PC-3 (cell line): ENCODE results near the gene UNC5B. TPM values are rescaled to one million over a fixed set of nuclear protein-coding genes. Genes with fewer than 3 reads are reported as not detected.
A peak's percentile ranks its signal among the peaks of the same experiment; 100 is the strongest.

Experiments
- ATAC-seq: fragments of 200-7000 bp; cut with Tn5 transposase; 2 replicates; pipeline ENCODE4 v1.9.1; 2020; ENCODE audit warnings: mild to moderate bottlenecking, moderate library complexity
- BruUV-seq: library from RNA; stranded (reverse); fragments of 400-500 nt; replicated peaks from 2 replicates; lab custom pipeline; 2021; lab: Mats Ljungman, UMichigan
- CTCF ChIA-PET: fragments of 300-600 bp; sonication (Branson Sonifier 250); formaldehyde crosslinking; loops from one replicate; lab custom pipeline; 2022; ENCODE audit warnings: antibody characterized with exemption; lab: Charles Lee
- POLR2A ChIA-PET: fragments of 300-600 bp; sonication (Branson Sonifier 250); formaldehyde crosslinking; loops from one replicate; lab custom pipeline; 2022; ENCODE audit warnings: antibody characterized with exemption; ENCODE audit not compliant: unreplicated experiment; lab: Charles Lee
- DNase-seq: peaks from one replicate; pipeline ENCODE4 v3.0.0-alpha.2; 2015
- H2AFZ ChIP-seq: fragments of 300-600 bp; sonication (generic); 2 replicates; pipeline ENCODE4 v1.6.0; 2016; ENCODE audit warnings: antibody characterized with exemption, low read length
- H3F3A ChIP-seq: fragments of 300-600 bp; sonication (generic); one replicate; pipeline ENCODE4 v1.6.0; 2017; ENCODE audit warnings: antibody characterized with exemption, low read length, control low read depth, mild to moderate bottlenecking; ENCODE audit not compliant: unreplicated experiment
- H3K27ac ChIP-seq: fragments of 300-600 bp; sonication (generic); 2 replicates; pipeline ENCODE4 v1.5.1; 2016; ENCODE audit warnings: mild to moderate bottlenecking, low read length
- H3K27me3 ChIP-seq: fragments of 300-600 bp; sonication (generic); 2 replicates; pipeline ENCODE4 v1.6.1; 2016; ENCODE audit warnings: low read length, mixed read lengths
- H3K36me3 ChIP-seq: fragments of 300-600 bp; sonication (generic); 2 replicates; pipeline ENCODE4 v1.6.1; 2016; ENCODE audit warnings: low read depth, mixed run types, low read length, mixed read lengths
- H3K4me1 ChIP-seq: fragments of 300-600 bp; sonication (generic); 2 replicates; pipeline ENCODE4 v1.5.1; 2016; ENCODE audit warnings: low read length; ENCODE audit not compliant: insufficient read depth
- H3K4me2 ChIP-seq: fragments of 300-600 bp; sonication (generic); 2 replicates; pipeline ENCODE4 v1.6.0; 2016; ENCODE audit warnings: low read length
- H3K4me3 ChIP-seq: fragments of 300-600 bp; sonication (generic); 2 replicates; pipeline ENCODE4 v1.5.1; 2016; ENCODE audit warnings: mild to moderate bottlenecking, low read length, mixed read lengths
- H3K79me2 ChIP-seq: fragments of 300-600 bp; sonication (generic); 2 replicates; pipeline ENCODE4 v1.6.1; 2017; ENCODE audit warnings: low read length, mixed read lengths
- H3K9ac ChIP-seq: fragments of 300-600 bp; sonication (generic); 2 replicates; pipeline ENCODE4 v1.6.0; 2016; ENCODE audit warnings: mild to moderate bottlenecking, low read length
- H3K9me2 ChIP-seq: fragments of 300-600 bp; sonication (generic); replicated peaks from 2 replicates; pipeline ENCODE4 v1.6.1; 2016; ENCODE audit warnings: mixed run types, low read length, mixed read lengths
- H3K9me3 ChIP-seq: fragments of 300-600 bp; sonication (generic); 2 replicates; pipeline ENCODE4 v1.6.1; 2016; ENCODE audit warnings: low read length, mixed read lengths
- H4K20me1 ChIP-seq: fragments of 300-600 bp; sonication (generic); 2 replicates; pipeline ENCODE4 v1.6.1; 2016; ENCODE audit warnings: low read length, mixed read lengths
- CTCF ChIP-seq: fragments of 300-600 bp; sonication (generic); conservative IDR thresholded peaks from 2 replicates; pipeline ENCODE4 v1.5.1; 2017; ENCODE audit warnings: antibody characterized with exemption, low read depth, mild to moderate bottlenecking, low read length
- EZH2 ChIP-seq: fragments of 300-600 bp; sonication (generic); IDR thresholded peaks from one replicate; pipeline ENCODE4 v1.6.1; 2017; ENCODE audit warnings: antibody characterized with exemption, mild to moderate bottlenecking, low read length; ENCODE audit not compliant: unreplicated experiment
- EZH2phosphoT487 ChIP-seq: fragments of 300-600 bp; sonication (generic); IDR thresholded peaks from 2 replicates; pipeline ENCODE4 v1.6.1; 2018; ENCODE audit warnings: mild to moderate bottlenecking, antibody characterized with exemption, low read length, borderline replicate concordance
- intact Hi-C: fragments of 100-400 bp; cut with micrococcal nuclease; formaldehyde crosslinking; loops from 2 replicates; pipeline ENCODE4 v1.9.0; 2023
- total RNA-seq: library from RNA; depleted of rRNA; stranded (reverse); fragments of >200 nt; gene quantifications from 2 replicates; pipeline ENCODE4 v1.2.3, GENCODE V29; 2014

The UNC5B gene
- total RNA-seq, 1 experiment from 2014 or later: 0.26 TPM

DNA sequence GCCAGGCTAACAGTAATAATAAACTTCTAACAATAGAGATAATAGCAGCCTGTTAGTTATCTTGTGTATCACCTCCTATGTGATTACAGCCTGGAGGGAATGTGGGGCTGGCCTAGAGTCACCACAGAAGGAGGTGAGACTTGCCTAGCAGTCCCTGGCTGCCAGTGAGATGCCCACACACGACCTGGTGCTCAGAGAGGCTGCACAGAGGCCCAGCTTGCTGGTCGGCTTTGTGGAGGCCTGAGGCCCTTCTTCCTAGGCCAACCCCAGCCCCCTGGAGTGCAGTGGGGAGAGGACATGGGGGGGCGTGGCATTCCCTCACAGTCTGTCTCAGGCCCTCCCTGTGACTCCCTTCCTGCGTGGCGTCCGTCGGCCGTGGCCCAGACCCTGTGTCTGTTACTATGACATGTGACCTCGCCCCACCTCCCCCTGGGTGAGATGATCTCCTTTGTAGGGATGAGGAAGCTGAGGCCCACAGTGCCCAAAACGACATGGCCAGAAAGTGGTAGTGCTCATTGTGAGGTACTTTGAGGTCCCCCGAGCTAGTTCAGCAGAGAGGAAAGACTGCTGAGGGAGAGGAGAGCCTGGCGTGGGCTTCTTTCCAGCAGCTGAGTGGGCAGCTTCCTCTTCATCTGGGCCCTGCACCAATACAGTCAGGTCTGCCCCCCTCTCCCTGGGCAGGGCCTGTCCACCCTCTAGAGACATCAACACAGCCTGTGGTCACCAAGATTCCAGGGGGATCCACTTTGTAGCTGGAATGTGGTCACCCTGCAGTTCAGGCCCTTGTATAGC lies 29.7 kb downstream of the UNC5B start:
- ChIA-PET POLR2A (no interaction called here), CTCF (no interaction called here)
- no TSS peak for BruUV-seq
- TF ChIP-seq EZH2 (no peak), EZH2phosphoT487 (no peak), CTCF (no peak)
- intact Hi-C loops: no loop called here
- Histone ChIP-seq H2AFZ (no peak overlapping the region), H3K27me3 (no peaks in the 10 kb centered on the region), H3F3A (no peaks in the 10 kb centered on the region), H3K9ac (no peak overlapping the region), H3K9me3 (no peaks in the 10 kb centered on the region), H4K20me1 (no peaks in the 10 kb centered on the region), H3K4me3 (no peak overlapping the region), H3K79me2 (no peaks in the 10 kb centered on the region), H3K36me3 (no peaks in the 10 kb centered on the region), H3K9me2 (no peaks in the 10 kb centered on the region), H3K4me1 (peaks cover 5% of the 10 kb centered on the region), H3K27ac (no peak overlapping the region), H3K4me2 (no peak overlapping the region)
- ATAC-seq: no peak
- no peak for DNase-seq

GRCh38 chr10:71242622-71243009 lies 30.2 kb downstream of the UNC5B start:
- H3K9me3 ChIP-seq: no peaks in the 10 kb centered on the region
- H3K4me1 ChIP-seq: peaks cover 9% of the 10 kb centered on the region
- H3K4me2 ChIP-seq: no peak overlapping the region
- no peak overlapping the region for H3K27ac ChIP-seq
- no peak overlapping the region for H3K4me3 ChIP-seq
- POLR2A ChIA-PET: no interaction called here
- TF ChIP-seq EZH2: no peak
- TF ChIP-seq CTCF: no peak
- TF ChIP-seq EZH2phosphoT487: no peak
- H3K79me2 ChIP-seq: no peaks in the 10 kb centered on the region
- no peaks in the 10 kb centered on the region for H3F3A ChIP-seq
- no peak for DNase-seq
- no peak for ATAC-seq
- no peaks in the 10 kb centered on the region for H3K27me3 ChIP-seq
- intact Hi-C loops: no loop called here
- H2AFZ ChIP-seq: no peak overlapping the region
- no peaks in the 10 kb centered on the region for H4K20me1 ChIP-seq
- H3K36me3 ChIP-seq: no peaks in the 10 kb centered on the region
- no TSS peak for BruUV-seq
- no peak overlapping the region for H3K9ac ChIP-seq
- no peaks in the 10 kb centered on the region for H3K9me2 ChIP-seq
- CTCF ChIA-PET: no interaction called here

DNA sequence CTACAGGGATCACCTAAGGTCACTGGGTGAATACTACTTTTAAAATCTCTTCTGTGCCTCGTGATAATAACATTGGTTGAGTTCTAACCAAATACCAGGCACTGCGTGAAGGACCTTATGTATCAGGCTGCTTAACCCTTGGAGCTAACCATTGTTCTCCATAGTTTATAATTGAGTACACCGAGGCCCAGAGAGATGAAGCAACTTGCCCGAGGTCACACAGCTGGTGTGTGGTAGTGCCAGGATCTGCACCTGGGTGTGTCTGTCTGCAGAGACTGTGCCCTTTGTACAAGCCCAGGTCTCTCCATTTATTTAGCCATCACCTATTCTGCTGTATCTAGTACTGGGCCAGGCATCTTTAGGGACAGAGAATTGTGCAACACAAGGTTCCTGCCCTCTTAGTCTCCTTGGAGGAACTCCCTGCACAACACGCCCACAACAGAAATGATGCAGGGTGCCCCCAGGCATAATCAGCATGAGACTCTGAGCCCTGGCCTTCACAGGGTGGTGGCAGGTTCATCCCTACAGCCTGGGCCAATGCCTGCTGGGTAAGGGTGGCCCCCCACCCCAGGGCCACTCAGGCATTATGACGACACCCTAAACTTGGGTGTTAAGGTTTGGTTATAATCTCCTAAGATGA lies 31.5 kb downstream of the UNC5B start:
- H3K4me2 ChIP-seq: no peak overlapping the region

More for the DNA sequence above, 31.5 kb downstream of the UNC5B start:
- no peak overlapping the region for H2AFZ ChIP-seq
- H3K9me2 ChIP-seq: no peaks in the 10 kb centered on the region
- no peaks in the 10 kb centered on the region for H3K36me3 ChIP-seq
- no peak for TF ChIP-seq CTCF
- no peak for TF ChIP-seq EZH2phosphoT487
- no peak for TF ChIP-seq EZH2
- ATAC-seq (no peak), DNase-seq (peak; percentile 29)
- H4K20me1 ChIP-seq: no peaks in the 10 kb centered on the region
- H3F3A ChIP-seq: no peaks in the 10 kb centered on the region
- no peak overlapping the region for H3K9ac ChIP-seq
- BruUV-seq: no TSS peak
- H3K4me1 ChIP-seq: peaks cover 9% of the 10 kb centered on the region
- no peaks in the 10 kb centered on the region for H3K79me2 ChIP-seq
- H3K27me3 ChIP-seq: no peaks in the 10 kb centered on the region
- no peaks in the 10 kb centered on the region for H3K9me3 ChIP-seq
- no peak overlapping the region for H3K4me3 ChIP-seq
- no peak overlapping the region for H3K27ac ChIP-seq
- intact Hi-C loops: no loop called here
- ChIA-PET POLR2A (no interaction called here), CTCF (no interaction called here)
